Subcutaneous adipose tissue (tissue), 4 donors: ENCODE data around the gene KMT5C. TPM values are rescaled to one million over a fixed set of nuclear protein-coding genes. Genes with fewer than 3 reads are reported as not detected.

Experiments used
- total RNA-seq, 4 donors: library from RNA; depleted of rRNA; stranded (reverse); fragments of >200 nt; gene quantifications; one replicate each; pipeline ENCODE4 v1.1.0, GENCODE V29; 2016
- TF ChIP-seq, protein P1 (sequence below): fragments of 450-650 bp; IDR thresholded peaks from one replicate; pipeline ENCODE4 v1.5.1; 2016; ENCODE audit warnings: low read depth, mild to moderate bottlenecking, control low read depth, antibody characterized with exemption, moderate library complexity

The KMT5C gene
- total RNA-seq, 4 donors from 2014 or later = 7.0 to 24.1 (median 8.0) TPM

DNA sequence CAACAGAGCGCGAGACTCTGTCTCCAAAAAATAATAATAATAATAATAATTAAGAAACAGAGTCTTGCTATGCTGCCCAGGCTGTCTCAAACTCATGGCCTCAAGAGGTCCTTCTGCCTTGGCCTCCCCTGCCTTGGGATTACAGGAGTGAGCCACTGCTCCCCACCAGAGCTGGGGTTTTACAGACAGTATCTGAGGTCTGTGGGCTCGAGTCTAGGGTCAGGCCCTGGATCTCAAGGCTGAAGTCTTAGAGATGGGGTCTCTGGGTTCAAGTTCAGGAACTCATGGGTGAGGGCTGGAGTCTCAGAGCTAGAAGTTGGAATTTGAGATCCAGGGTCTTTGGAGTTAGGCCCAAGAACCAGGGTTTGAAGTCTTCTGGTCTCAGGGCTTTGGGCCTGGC, 27.1 kb downstream of the KMT5C start:
- TF ChIP-seq, protein P1, sequence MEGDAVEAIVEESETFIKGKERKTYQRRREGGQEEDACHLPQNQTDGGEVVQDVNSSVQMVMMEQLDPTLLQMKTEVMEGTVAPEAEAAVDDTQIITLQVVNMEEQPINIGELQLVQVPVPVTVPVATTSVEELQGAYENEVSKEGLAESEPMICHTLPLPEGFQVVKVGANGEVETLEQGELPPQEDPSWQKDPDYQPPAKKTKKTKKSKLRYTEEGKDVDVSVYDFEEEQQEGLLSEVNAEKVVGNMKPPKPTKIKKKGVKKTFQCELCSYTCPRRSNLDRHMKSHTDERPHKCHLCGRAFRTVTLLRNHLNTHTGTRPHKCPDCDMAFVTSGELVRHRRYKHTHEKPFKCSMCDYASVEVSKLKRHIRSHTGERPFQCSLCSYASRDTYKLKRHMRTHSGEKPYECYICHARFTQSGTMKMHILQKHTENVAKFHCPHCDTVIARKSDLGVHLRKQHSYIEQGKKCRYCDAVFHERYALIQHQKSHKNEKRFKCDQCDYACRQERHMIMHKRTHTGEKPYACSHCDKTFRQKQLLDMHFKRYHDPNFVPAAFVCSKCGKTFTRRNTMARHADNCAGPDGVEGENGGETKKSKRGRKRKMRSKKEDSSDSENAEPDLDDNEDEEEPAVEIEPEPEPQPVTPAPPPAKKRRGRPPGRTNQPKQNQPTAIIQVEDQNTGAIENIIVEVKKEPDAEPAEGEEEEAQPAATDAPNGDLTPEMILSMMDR = no peak

DNA sequence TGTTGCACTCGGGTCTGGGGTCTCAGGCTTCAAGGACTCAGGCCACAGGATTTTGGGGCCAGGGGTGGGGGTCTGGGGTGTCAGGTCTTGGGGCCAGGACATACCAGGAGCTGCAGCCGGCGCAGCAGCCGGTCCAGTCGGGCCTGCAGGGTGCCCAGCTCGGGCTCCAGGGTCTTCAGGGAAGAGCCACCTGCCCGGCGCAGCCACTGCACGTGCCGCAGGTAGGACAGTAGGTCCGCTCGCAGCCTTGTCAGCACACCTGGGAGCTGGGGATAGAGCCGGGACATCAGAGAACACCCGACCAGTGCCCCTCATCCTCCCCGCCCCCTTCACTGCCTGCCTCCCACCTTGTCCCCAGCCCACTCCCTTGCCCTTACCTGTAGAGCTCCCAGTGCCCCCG, 28.4 kb downstream of the KMT5C start:
- TF ChIP-seq, protein P1 = no peak

DNA sequence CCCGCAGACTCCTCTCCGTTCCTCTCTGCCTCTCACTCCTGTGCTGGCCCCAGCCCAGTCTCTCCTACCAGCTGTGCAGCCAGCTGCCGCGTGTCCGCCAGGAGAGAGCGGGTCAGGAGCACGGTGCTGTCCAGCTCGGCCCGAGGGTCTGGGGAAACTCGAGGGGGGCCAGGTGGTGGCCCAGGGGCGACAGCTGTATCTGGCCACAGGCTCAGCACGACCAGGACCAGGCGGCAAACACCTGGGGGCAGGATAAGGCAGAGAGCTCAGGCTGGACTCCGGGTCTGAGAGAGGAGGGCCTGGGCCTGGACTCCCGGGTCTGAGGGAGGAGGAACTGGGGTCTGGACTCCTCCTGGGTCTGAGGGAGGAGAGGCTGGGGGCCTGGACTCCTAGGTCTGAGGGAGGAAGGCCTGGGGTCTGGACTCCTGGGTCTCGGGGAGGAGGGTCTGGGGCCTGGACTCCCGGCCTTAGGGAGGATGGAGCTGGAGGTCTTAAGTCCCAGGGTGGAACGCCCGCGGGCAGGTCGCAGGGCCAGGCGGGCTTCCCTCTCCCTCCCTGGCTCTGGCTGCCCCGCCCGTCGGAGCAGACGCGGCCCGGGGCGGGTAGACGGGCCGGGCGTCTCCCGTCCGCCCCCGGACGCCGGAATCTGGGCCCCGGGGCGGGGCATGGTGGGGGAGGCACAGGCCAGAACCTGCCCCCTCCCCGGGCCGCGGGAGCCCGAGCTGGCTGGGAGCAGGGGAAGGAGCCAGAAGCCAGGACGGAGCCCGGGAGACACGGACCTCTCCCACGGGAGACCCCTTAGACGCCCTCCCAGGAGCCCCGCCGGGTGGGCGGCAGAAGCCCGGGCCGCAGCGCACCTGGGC, 29.3 kb downstream of the KMT5C start:
- TF ChIP-seq, protein P1 = no peak

DNA sequence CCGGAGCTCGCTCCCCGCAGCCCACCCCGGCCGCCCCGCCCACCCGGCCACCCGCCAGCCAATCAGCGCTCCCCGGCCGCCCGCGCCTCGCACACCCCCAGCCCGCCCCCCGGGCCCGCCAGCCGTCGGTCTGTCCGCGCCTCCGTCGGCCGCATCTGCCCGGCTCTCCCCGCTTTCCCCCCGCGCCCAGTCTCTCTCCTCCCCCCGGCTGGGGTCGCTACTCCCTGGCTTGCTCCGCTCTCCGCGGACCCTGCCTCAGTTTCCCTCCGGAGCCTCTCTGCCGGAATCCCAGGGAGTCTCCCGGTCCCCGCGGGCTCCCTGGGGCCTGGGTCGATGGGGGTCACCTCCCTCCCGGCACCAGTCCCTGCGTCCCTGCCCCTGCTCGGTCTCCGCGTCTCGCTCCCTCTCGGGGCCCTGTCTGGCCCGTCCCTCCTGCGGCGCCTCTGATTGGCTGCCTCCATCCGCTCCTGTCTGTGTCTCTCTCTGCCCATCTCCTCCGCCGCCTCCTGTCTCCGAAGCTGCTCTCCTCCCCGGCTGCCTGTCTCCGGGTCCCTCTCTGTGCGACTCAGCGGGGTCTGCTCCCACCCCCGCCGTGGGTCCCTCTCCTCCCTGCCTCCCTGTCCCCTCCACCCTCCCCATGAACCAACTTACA, 30.1 kb downstream of the KMT5C start:
- TF ChIP-seq, protein P1 = no peak

DNA sequence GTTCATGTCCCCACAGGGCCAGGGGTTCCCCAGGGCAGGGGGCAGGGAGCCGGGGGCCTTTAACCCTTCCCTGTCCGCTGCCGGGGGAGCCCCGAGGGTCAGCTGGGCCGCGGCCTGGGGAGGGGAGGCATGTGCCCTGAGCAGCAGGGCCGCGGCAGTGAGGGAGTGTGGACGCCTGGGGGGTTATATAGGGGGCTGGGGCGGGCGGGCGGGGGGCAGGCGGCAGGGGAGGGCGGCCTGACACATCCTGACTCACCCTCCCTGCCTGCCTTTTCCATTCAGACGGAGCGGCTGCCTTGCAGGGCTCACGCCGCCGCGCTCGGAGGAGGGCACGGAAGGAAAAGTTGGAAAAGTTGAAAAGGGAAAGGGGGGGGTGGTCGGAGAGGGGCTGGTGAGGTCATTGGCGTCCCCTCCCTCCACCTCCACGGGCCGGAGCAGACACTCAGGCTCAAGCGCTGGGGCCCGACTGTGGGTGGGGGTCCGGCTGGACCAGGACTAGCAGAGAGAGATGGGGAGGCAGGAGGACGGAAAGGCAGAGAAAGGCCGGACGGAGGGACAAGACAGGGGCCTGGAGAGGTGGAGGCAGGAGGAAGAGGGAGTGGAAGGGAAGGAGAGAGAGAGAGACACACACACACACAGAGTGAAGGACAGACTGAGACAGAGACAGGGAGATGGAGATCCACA, 30.8 kb downstream of the KMT5C start, which contains the start of gene IL11:
IL11 (minus strand) TSS at position 159 of the 684 bp plus-strand sequence; CDS start at position 6, 153 bp downstream.
- TF ChIP-seq, protein P1 = no peak

DNA sequence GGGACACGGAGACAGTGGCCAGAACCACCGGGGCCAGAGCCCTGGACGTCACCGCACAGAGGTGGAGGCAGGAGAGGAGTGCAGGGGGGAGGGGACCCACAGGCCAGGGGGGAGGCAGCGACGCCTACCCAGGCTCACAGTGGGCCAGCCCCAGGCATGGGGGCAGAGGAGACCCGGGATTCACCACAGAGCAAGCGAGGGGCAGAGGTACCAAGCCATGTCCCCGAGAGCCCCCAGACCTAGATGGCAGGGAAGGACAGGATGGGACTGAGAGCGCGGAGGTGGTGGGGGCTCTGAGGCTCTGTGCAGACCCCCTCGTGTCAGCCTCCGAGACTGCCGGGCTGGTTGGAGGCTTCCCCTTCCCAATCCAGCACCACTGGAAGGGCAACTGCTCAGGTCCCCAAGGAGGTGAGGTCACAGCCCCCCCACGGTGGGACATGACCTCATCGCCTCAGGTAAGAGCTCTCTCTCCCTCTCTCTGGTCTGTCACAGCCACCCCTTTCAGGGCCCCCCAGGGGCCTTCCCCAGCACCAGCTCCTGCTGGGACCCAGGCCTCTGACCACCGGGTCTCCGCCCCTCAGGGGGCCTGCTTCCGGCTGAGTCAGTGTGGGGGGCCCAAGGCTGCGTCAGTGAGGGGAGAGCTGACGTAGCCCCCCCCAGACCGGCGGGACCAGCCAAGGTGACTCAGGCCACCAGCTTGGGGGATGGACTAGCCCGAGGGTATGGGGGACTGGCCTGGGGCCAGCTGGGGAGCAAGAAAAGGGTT, 32.8 kb downstream of the KMT5C start:
- TF ChIP-seq, protein P1 = no peak
